Gastroesophageal sphincter (tissue), 4 donors: ENCODE measurements around the gene OR10A5. TPM values are rescaled to one million over a fixed set of nuclear protein-coding genes. Genes with fewer than 3 reads are reported as not detected.

ENCODE experiments used
- ATAC-seq: fragments of 150-250 bp; one replicate; pipeline ENCODE4 v1.9.1; 2016; ENCODE audit warnings: mild to moderate bottlenecking, moderate library complexity
- H3K27ac ChIP-seq, 4 donors: fragments of 200-600 bp; sonication (generic) in 3 of 4; 1 replicate in 3 of 4; 2 replicates in 1 of 4; pipeline ENCODE4 v1.5.1; 2016 to 2019
- H3K27me3 ChIP-seq: fragments of 200-600 bp; sonication (generic); one replicate; pipeline ENCODE4 v1.5.1; 2019
- H3K36me3 ChIP-seq, 2 donors: fragments of 200-600 bp; sonication (generic); one replicate each; pipeline ENCODE4 v1.5.1; 2019; ENCODE audit warnings: control low read depth in 1 of 2
- H3K4me1 ChIP-seq, 3 donors: fragments of 200-600 bp; sonication (generic); 1 replicate in 2 of 3; 2 replicates in 1 of 3; pipeline ENCODE4 v1.5.1; 2016 to 2019; ENCODE audit warnings: control low read depth in 2 of 3
- H3K4me3 ChIP-seq, 2 donors: fragments of 200-600 bp; sonication (generic); one replicate each; pipeline ENCODE4 v1.5.1; 2019; ENCODE audit warnings: mild to moderate bottlenecking in 1 of 2, moderate library complexity in 1 of 2
- H3K9me3 ChIP-seq, 3 donors: fragments of 200-600 bp; sonication (generic); one replicate each; pipeline ENCODE4 v1.5.1; 2017 to 2019; ENCODE audit warnings: control low read depth in 2 of 3
- CTCF ChIP-seq, 4 experiments: fragments of 200-600 bp in 2 of 4; fragments of 450-650 bp in 2 of 4; sonication (generic) in 1 of 4; IDR thresholded peaks; one replicate each; pipeline ENCODE4 v1.5.1; 2017 to 2019; ENCODE audit warnings: antibody characterized with exemption in 4 of 4, mild to moderate bottlenecking in 2 of 4, moderate library complexity in 2 of 4
- EP300 ChIP-seq: sonication (generic); formaldehyde crosslinking; IDR thresholded peaks from one replicate; pipeline ENCODE4 v1.6.1; 2017; ENCODE audit warnings: antibody characterized with exemption, mild to moderate bottlenecking
- POLR2A ChIP-seq, 2 donors: fragments of 450-650 bp; IDR thresholded peaks; one replicate each; pipeline ENCODE4 v1.6.1; 2017; ENCODE audit warnings: antibody characterized with exemption in 2 of 2, mild to moderate bottlenecking in 2 of 2, moderate library complexity in 1 of 2
- POLR2AphosphoS5 ChIP-seq: sonication (generic); formaldehyde crosslinking; IDR thresholded peaks from one replicate; pipeline ENCODE4 v1.6.1; 2017; ENCODE audit warnings: antibody characterized with exemption
- total RNA-seq, 4 donors: library from RNA; depleted of rRNA; stranded (reverse); fragments of >200 nt; gene quantifications; one replicate each; pipeline ENCODE4 v1.1.0, GENCODE V29; 2016

Gene OR10A5
- total RNA-seq, 4 donors from 2014 or later, result not detected

- no peak for ATAC-seq
- no peaks in the 10 kb centered on the region for H3K36me3 ChIP-seq
- no peak overlapping the region for H3K4me3 ChIP-seq
- TF ChIP-seq POLR2A (IDR thresholded peaks at IDR 0.05) (no peak), POLR2AphosphoS5 (no peak), EP300 (no peak), CTCF (IDR thresholded peaks at IDR 0.05) (no peak)
- no peak overlapping the region for H3K27ac ChIP-seq
- no peaks in the 10 kb centered on the region for H3K9me3 ChIP-seq
- H3K27me3 ChIP-seq, result no peaks in the 10 kb centered on the region
- H3K4me1 ChIP-seq, result no peaks in the 10 kb centered on the region
Observed at GRCh38 chr11:6895010-6895409, 49.5 kb downstream of the OR10A5 start.

Other genes with a start within 250 kb of the OR10A5 start
- gene RRP8, start 242.1 kb upstream of the OR10A5 start, total RNA-seq, result 10 to 100 TPM; 25.7 to 32.4 (median 28.1) TPM
- 100 to 1,000 TPM; 395 to 658 (median 466) TPM for gene ILK, start 241.9 kb upstream of the OR10A5 start, total RNA-seq
- gene TAF10, start 233.5 kb upstream of the OR10A5 start, total RNA-seq, result 10 to 100 TPM; 21.7 to 41.1 (median 35.4) TPM
- gene TPP1, start 226.3 kb upstream of the OR10A5 start, total RNA-seq, result 10 to 100 TPM; 67.6 to 84.4 (median 76.9) TPM
- 10 to 100 TPM; 22.2 to 59.8 (median 37.8) TPM for gene DCHS1, start 189.9 kb upstream of the OR10A5 start, total RNA-seq
- gene MRPL17, start 162.3 kb upstream of the OR10A5 start, total RNA-seq, result 10 to 100 TPM; 12.6 to 35.0 (median 18.6) TPM
- not detected for gene OR2AG2, start 73.7 kb upstream of the OR10A5 start, total RNA-seq
- gene OR2AG1, start 62.7 kb upstream of the OR10A5 start, total RNA-seq, result not detected
- under 1 TPM in 2 of 4 donors, not detected in 2; 0.08 to 0.13 TPM for gene OR6A2, start 46.0 kb upstream of the OR10A5 start, total RNA-seq
- gene OR10A2, start 17.4 kb downstream of the OR10A5 start, total RNA-seq, result under 1 TPM in 1 of 4 donors, not detected in 3; 0.12 TPM
- not detected for gene OR10A4, start 30.9 kb downstream of the OR10A5 start, total RNA-seq
- under 1 TPM in 1 of 4 donors, not detected in 3; 0.31 TPM for gene OR2D2, start 46.8 kb downstream of the OR10A5 start, total RNA-seq
- gene OR2D3, start 75.3 kb downstream of the OR10A5 start, total RNA-seq, result not detected
- under 1 TPM; 0.20 to 0.54 (median 0.36) TPM for gene ZNF215, start 80.7 kb downstream of the OR10A5 start, total RNA-seq
- gene ZNF214, start 174.7 kb downstream of the OR10A5 start, total RNA-seq, result 1 to 10 TPM; 2.1 to 4.0 (median 3.5) TPM
- gene NLRP14, start 174.8 kb downstream of the OR10A5 start, total RNA-seq, result not detected
- gene RBMXL2, start 243.3 kb downstream of the OR10A5 start, total RNA-seq, result under 1 TPM in 1 of 4 donors, not detected in 3; 0.15 TPM